GM18870 (cell line): ENCODE results near the gene LPIN1.
"Not testable (repeated sequence)": the region's sequence is repeated elsewhere in the genome, so short reads cannot be mapped to it uniquely, and the experiment has no call there.

Experiments used
- ATAC-seq: cut with Tn5 transposase; IDR thresholded peaks from one replicate; pipeline ENCODE4 v1.9.1; 2021; ENCODE audit warnings: moderate library complexity; ENCODE audit not compliant: unreplicated experiment

The LPIN1 gene

DNA sequence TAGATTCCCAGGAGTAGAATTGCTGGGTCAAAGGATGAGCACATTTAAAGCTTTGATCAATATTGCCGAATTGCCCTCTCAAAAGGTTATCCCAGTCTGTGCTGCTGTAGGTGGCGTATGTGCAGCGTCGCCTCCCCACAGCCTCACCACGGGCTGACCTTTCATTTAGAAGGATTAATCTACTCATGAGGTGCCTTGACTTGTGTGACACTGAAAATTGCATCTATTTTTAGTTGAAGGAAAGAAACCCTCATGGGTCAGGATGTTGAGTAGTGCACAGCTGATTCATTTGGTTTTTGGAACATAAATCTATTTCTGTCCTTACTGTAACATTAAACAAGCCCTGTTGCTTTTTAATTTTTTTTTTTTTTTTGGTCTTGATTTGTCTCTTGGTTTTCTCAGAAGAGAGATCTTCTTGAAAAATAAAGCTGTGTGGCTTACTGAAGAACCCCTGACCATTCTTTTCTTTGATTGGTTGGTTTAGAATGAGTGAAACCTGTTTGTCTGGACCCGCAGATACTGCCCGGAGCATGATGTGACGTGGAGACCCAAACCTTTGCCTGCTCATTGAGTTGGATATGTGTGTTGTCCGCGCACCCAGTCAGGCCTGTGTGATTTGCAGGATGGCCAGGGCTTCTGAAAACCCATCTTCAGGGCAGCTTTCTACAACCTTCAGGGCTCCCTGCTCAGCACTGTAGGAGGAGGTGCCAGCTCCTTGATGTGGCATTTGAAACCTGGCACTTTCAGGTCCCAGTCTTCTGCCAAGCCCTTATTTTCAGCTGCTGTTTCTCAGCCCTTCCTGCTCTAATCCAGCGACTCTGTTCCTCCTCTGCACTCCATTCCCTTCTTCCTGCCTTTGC is 61.0 kb downstream of the LPIN1 start:
- ATAC-seq = no peak

DNA sequence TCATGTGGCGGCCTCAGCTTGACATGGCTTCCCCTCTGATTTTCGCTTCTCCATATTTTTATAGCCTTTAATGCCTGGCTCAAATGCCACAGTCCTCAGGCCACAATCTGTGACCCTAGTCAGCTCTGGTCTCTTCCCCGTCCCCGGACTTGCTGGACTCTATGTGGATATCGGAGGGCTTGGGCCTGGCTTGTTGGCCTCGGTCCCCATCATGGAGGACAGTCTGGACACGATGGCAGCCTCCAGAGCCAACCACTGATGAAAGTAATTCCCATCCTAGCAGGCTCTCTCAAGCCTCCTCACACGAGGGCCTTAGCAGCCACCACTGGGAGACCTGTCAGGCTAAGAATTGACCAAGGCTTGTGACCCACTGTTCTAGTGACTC is 61.6 kb downstream of the LPIN1 start:
- ATAC-seq = no peak

DNA sequence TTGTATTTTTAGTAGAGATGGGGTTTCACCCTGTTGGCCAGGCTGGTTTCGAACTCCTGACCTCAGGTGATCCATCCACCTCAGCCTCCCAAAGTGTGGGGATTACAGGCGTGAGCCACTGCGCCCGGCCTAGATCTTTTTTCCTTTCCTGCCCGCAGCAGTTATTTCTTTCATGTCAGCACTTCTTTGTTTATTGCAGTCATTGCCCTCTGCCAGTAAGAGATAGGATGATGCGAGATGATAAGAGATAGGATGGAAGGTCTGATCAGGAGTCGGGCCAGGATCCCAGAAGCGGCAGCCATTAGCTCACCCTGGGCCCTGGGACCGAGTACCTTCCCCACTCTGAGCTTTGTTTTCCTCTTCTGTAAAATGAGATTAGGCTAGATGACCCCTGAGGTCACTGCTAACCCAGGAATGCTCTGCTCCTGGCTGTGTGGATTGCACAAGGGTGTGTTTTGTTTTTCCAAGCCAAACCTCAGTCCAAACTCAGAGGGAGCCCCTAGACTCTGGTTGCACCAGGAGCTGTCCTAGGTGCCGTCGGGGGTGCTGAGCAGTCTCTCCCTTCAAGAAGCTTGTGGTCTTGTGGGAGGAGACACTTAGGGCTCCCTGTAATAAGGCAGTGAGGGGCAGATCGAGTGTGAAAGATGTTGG is 63.3 kb downstream of the LPIN1 start:
- no peak for ATAC-seq

DNA sequence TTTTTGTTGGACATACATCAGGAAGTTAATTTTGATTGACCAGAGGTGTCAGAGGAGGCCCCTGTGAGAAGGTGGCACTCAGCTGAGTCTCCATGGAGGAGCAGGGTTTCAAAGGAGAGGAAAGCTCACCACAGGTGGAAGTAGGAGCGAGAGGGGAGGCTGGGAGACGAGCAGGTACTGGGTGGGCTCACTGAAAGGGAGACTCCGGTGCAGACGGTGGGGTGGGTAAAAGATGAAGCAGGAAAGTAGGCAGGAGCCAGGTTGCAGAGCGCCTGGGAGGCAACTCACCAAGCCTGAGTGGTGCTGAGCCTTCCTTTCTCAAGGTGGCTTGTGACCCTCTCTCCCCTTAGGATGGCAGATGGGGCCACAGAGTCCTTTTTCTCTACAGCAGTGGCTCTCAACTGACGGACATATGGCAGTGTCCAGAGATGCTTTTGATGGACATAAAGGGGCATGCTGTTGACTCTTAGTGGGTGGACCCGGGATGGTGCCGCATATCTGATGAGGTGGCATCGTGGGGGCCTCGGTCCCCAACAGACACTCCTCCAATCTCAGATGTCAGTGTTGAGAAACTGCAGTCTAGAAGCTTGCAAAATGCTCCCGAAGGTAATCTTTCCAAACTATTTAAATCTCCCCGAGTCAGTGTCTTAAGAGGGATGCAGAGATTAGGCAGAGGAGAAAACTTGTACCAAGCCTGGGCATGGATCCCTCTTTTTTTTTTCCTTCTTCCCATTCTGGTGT is 64.0 kb downstream of the LPIN1 start:
- ATAC-seq = no peak

DNA sequence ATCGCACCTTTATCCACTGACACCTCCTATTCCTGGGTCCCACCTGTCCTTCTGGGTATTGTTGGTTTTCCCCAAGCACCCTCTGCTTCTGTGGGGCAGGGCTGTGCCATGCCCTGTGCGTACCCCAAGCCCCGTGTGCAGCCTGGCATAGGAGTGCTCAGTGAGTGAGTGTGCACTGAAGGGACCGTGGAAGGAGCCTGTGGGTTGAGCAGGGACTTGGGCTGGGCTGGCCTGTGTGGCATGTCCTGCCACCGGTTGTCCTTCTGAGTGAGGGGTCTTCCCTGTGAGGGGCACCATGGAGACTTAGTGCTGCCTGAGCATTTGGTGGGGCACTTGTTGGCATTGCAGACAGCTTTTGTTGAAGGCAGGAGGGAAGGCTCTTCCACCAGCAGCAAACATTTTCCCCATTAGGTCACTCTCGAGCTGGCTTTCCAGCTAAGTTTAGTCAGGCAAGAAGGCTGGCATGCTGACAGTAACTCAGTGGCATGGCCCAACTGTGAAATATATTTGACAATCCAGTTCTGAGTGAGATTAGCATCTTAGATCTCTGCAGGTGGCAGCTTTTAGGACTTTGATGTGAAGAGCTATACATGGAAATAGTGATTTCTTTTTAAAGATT is 64.7 kb downstream of the LPIN1 start:
- ATAC-seq = no peak

DNA sequence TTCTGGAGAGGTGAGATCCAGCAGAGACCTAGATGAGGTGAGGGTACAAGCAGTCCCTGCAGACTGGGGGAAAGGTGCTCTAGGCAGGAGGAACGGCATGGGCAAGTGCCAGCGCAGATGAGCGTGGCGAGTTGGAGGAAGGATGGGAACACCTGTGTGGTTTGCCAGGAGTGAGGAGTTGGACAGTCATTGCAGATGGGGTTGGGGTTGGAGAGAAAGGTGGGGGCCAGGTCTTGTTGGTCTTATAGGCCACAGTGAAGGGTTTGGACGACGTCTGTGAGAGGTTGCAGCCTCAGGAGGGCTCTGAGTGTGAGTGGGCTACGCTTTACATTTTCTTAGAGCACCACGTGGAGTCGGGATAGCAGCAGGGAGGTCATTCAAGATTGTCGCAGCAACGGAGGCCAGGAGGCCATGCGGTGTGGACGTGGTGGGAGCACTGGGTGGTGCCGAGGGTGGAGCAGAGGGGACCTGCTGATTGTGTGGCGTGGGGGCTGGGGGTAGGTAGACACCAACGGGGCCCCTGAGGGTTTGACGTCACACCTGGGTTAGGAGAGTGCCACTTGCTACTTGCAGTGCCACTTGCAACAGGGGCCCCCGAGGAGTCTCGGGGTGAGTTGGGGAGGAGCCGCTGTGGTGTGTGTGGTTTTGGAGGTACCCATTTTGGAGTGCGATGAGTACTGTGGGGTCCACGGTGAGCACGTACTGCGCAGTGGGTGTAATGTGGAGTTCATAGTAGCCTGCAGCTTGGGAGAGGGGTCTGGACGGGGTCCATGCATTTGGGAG is 66.2 kb downstream of the LPIN1 start:
- no peak for ATAC-seq

DNA sequence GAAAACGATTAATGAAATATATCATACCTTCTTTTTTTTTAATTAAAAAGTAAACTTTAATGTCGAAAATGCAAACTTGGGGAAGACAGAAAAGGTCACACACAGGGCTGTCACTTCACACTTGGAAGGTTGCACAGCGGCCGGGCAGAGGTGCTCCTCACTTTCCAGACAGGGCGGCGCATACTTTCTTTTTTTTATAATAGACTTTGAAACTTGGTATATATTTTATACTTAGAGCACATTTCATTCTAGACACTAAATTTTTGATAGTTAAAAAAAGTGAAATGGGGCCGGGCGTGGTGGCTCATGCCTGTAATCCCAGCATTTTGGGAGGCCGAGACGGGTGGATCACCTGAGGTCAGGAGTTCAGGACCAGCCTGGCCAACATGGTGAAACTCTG is 66.9 kb downstream of the LPIN1 start:
- ATAC-seq = not testable (repeated sequence)

DNA sequence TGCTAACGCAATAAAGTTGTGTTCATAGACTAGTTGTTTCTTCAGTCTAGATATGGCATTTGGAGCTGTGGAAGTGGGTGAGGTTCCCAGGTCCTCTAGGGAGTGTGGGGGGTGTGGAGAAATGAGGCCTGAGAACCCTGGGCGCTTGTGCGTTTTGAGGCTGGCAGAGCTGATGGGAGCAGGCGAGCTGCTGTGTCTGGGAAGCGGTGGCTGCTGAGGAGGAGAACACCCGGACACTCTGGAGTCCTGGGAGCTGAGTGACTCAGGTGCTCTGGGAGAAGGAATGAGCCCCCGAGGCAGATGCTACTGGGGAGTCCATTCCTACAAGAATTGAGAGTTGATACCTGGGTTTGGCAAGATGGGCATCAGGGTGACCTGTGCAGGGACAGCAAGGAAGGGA is 67.5 kb downstream of the LPIN1 start:
- no peak for ATAC-seq

DNA sequence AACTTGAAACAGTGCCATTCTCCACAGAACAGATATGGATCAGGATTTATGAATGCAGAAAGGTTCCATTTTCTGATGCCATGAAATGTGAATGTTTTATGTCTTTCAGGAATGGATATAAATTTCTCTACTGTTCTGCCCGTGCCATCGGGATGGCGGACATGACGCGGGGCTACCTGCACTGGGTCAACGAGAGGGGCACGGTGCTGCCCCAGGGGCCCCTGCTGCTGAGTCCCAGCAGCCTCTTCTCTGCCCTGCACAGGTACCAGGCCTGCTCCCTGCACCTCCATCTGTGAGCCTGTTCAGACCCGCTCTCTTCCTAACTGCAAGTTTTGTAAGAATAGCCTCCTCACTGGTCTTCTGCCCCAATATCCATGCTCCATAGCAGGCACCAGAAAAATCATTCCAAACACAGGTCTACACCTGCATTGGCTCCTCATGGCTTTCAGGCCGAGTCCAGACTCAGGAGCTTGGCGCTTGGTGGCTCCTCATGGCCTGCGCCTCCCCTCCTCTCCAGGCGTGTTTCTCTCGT is 68.6 kb downstream of the LPIN1 start:
- no peak for ATAC-seq

DNA sequence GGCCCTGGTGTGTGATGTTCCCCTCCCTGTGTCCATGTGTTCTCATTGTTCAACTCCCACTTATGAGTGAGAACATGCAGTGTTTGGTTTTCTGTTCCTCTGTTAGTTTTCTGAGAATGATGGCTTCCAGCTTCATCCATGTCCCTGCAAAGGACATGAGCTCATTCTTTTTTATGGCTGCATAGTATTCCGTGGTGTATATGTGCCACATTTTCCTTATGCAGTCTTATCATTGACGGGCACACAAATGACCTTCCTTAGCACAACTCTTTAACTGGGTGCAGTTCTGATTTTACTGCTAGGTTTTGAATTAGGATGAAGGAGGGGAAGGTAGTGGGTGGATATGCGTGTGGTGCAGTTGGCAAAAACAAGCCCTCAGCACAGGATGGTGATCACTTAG is 70.5 kb downstream of the LPIN1 start:
- not testable (repeated sequence) for ATAC-seq

DNA sequence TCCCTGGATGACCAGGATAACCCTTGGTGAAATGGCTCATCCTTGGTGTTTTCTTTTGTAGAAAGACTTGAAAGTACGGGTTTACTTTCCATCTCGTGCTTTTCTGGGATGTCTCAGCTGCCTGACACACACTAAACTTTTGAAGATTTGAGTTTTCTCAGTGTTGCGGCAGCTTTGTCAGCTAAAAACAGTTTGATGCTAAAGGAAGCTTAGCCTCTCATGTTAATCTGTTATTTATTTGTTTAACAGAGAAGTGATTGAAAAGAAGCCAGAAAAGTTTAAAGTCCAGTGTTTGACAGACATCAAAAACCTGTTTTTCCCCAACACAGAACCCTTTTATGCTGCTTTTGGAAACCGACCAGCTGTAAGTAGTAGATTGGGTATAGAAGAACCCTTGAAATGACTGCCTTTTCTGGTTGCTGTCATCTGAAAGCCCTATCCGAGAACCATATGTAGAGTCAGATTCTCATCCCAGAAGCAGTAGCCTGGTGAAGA is 72.8 kb downstream of the LPIN1 start:
- no peak for ATAC-seq

DNA sequence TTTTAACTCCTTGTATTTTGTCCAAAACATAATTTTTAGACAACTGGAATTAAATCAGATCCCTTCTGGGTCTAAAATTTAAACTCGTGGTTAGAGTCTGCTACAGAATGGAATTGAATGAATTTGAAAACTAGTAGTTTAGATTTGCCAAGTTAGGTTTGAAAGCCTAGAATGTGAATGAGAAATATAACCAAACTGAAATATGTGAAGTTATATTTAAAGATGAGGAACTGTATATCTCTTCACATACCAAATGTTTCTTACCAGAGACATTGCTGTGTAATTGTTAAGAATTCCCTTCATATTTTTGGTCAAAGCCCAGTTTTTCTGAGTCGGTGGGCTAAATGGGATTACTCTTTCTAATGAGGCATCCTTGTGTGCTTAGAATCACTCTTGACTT is 74.2 kb downstream of the LPIN1 start:
- no peak for ATAC-seq

DNA sequence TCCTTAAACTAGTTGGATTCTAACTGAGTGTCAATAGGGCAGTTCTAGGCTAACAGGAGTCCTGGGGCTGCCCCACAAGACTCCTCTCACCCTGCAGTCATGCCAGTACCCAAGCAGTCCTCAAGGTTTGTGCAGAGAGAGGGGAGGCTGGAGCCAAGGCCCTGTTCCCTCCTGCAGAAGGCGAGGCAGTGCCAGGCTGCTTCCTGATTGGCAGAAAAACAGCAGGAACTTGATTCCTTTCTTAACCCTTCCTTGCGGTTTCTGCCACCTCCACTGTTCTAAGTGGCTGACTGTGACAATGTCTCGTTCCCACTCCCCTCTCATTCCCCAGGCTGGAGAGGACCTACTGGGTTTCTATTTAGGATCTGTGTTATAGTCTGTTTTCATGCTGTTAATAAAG is 75.3 kb downstream of the LPIN1 start:
- no peak for ATAC-seq

DNA sequence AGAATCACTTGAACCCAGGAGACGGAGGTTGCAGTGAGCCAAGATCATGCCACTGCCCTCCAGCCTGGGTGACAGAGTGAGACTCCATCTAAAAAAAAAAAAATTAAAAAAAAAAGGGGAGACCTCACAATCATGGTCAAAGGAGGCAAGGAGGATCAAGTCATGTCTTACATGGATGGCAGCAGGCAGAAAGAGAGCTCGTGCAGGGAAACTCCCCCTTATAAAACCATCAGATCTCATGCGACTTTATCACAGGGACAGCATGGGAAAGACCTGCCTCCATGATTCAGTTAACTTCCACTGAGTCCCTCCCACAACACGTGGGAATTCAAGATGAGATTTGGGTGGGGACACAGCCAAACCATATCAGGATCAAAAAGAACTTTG is 75.9 kb downstream of the LPIN1 start:
- ATAC-seq = not testable (repeated sequence)

DNA sequence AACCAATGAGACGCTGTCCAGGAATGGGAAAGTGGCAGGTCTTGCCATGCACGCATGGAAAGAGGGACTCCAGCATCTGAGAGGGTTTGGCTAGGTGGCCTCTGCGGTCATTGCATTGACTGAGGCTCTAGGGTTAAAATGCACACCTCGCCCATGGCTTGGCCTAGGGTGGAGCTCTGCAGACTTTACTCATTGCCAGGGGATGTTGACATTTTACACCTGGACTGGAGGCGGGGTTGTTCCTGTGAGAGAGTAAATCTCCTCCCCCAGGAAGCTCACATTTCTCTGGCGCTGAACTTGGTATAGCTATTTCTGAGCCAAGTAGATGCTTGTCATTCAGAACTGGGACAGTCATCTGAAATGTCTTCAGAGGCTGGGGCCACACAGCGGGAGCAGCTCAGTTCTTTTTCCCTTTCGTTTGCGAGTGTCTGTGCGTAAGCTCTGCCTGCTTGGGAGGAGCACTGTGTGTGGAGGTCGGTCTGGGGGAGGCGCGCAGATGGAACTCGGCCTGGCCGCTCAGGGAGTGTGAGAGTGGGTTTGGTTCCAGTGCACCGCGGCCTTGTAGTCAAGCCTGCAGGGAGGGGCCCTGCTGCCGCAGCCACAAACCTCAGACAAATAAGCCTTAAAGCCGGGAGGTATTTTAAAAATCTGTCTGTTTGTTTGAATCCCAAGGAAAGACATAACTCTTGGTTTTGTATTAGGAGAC is 76.5 kb downstream of the LPIN1 start:
- no peak for ATAC-seq

DNA sequence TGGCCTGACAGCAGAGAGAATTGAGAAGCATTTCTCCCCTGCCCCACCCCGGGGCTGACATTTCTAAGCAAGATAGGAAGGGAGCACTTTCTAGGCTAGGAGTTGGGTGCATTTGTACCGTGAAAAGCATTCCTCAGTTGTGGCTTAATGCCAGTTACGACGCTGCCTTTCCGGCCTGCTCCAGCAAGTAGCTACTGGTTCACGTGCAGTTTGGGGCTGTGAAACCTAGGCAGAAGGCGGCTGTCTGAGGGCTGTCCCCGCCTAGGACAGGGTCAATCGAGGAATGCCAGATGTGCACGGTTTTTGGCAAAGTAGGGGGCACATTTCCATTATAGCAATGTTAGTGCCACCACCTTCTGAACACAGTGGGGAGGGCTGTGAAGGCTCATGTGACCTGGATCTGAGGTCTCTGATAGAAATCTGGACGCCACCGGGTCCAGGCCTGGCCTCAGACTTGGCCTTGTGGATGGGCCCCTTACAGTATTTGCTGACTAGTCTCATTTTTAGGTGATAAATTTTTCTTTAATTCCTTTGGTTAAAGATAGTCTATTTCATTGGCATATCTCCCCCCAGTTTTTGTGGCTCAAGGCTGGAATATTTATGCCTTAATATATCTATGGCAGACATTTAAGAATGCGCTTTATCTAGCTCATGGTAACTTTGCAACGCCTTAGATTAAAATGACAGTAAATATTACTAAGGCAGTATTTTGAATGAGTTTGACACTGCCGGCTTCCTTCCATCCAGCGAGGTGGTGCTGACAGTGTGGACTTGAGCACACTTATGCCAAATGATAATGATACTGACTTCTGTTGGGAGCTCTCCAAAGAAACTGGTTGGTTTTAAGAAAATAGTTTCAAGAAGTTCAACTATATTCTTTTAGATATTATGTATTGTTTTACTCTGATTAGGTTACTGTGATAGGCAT is 78.7 kb downstream of the LPIN1 start:
- no peak for ATAC-seq

DNA sequence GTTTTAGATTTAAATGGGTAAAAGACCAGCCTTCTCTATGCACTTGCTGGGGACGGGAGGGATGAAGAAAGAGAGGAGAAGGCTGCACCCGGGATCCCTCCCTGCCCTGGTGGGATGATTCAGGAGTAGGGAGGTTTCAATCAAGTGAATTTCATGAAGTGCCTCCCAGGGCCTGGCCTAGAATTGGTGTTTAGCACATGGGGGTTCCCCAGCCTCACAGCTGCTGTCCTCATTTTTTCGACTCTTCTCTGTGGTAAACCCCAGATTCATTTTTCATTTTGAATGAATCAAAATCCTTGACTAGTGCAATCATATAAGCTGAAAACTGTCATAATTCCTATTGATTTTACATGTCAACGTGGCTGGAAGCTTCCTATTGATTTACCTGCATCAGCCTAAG is 81.1 kb downstream of the LPIN1 start:
- no peak for ATAC-seq

DNA sequence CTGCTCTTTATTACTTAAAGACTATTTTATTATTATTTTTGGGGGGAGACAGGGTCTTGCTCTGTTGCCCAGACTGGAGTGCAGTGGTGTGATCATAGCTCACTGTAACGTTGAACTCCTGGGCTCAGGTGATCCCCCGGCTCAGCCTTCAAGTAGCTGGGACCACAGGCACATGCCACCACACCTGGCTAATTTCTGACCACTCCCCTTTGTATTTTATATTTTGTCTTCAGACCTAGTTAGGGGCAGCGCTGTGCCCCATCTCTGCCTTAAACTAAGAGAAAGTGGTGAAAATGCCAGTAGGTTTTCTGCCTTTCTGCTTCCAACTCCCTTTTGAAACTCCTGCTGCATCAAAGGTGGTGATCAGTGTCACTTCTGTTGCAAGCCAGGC is 82.5 kb downstream of the LPIN1 start:
- ATAC-seq = no peak
